Measurements from ENCODE around the gene TPST2.

The TPST2 gene

GRCh38 chr22:26580240-26580962, 9.5 kb downstream of the TPST2 start:
- DNase-seq (ENCODE audit: low read depth in 2 of 2), result no peak

GRCh38 chr22:26579331-26579886, 10.5 kb downstream of the TPST2 start:
- DNase-seq (ENCODE audit: low read depth in 2 of 2), result peak in 1 of 2 donors; percentile 25

GRCh38 chr22:26577081-26577480, 12.9 kb downstream of the TPST2 start:
- DNase-seq (ENCODE audit: low read depth in 2 of 2), result no peak

GRCh38 chr22:26576026-26576680, 13.8 kb downstream of the TPST2 start:
- DNase-seq (ENCODE audit: low read depth in 2 of 2), result no peak

GRCh38 chr22:26574001-26574723, 15.8 kb downstream of the TPST2 start:
- DNase-seq (ENCODE audit: low read depth in 2 of 2), result no peak

GRCh38 chr22:26573026-26573662, 16.8 kb downstream of the TPST2 start:
- DNase-seq (ENCODE audit: low read depth in 2 of 2), result no peak

GRCh38 chr22:26570864-26571525, 18.9 kb downstream of the TPST2 start:
- DNase-seq (ENCODE audit: low read depth in 2 of 2), result no peak

GRCh38 chr22:26570115-26570514, 19.8 kb downstream of the TPST2 start:
- DNase-seq (ENCODE audit: low read depth in 2 of 2), result no peak

- DNase-seq (ENCODE audit: low read depth in 2 of 2), result no peak
Measured at GRCh38 chr22:26568207-26568706, 21.7 kb downstream of the TPST2 start.

GRCh38 chr22:26567610-26568009, 22.3 kb downstream of the TPST2 start:
- no peak for DNase-seq (ENCODE audit: low read depth in 2 of 2)

- no peak for DNase-seq (ENCODE audit: low read depth in 2 of 2)
Measured at GRCh38 chr22:26566994-26567393, 22.9 kb downstream of the TPST2 start.

GRCh38 chr22:26565889-26566288, 24.0 kb downstream of the TPST2 start:
- DNase-seq (ENCODE audit: low read depth in 2 of 2), result no peak

- DNase-seq (ENCODE audit: low read depth in 2 of 2), result no peak
Measured at GRCh38 chr22:26565181-26565580, 24.8 kb downstream of the TPST2 start.

GRCh38 chr22:26564672-26565071, 25.3 kb downstream of the TPST2 start:
- DNase-seq (ENCODE audit: low read depth in 2 of 2), result no peak

- DNase-seq (ENCODE audit: low read depth in 2 of 2), result no peak
Measured at GRCh38 chr22:26564181-26564580, 25.8 kb downstream of the TPST2 start.

- DNase-seq (ENCODE audit: low read depth in 2 of 2), result no peak
Measured at GRCh38 chr22:26563022-26563421, 26.9 kb downstream of the TPST2 start.

GRCh38 chr22:26561756-26562417, 28.0 kb downstream of the TPST2 start:
- no peak for DNase-seq (ENCODE audit: low read depth in 2 of 2)

GRCh38 chr22:26559961-26560575, 29.9 kb downstream of the TPST2 start:
- no peak for DNase-seq (ENCODE audit: low read depth in 2 of 2)

- DNase-seq (ENCODE audit: low read depth in 2 of 2), result no peak
Measured at GRCh38 chr22:26558248-26558895, 31.6 kb downstream of the TPST2 start.

- DNase-seq (ENCODE audit: low read depth in 2 of 2), result no peak
Measured at GRCh38 chr22:26556904-26557303, 33.0 kb downstream of the TPST2 start.

Measured in stimulated activated CD8-positive, alpha-beta memory T cell treated with anti-CD3 and anti-CD28 coated beads, Interleukin-2, amount 100 ng/mL, for 1 hour (primary cell).